Stimulated activated effector memory CD8-positive, alpha-beta T cell treated with anti-CD3 and anti-CD28 coated beads, Interleukin-12 subunit alpha, Interleukin-12 subunit beta, amount 100 ng/mL, for 72 hours (primary cell): Measurements from ENCODE around the gene USP7.
A peak's percentile ranks its signal among the peaks of the same experiment; 100 is the strongest.
"Not testable (repeated sequence)": the region's sequence is repeated elsewhere in the genome, so short reads cannot be mapped to it uniquely, and the experiment has no call there.

Source experiments
- ATAC-seq: fragments of 150-1000 bp; cut with Tn5 transposase; 2 replicates; pipeline ENCODE4 v1.10.0; 2021
- DNase-seq, 2 donors: peaks; one replicate each; pipeline ENCODE4 v3.0.0; 2021 to 2022; ENCODE audit warnings: low spot score in 2 of 2
- H3K27ac Mint-ChIP-seq: one replicate; pipeline ENCODE4 v1.8.0; 2022; ENCODE audit warnings: mild to moderate bottlenecking, mixed read lengths
- H3K36me3 Mint-ChIP-seq: one replicate; pipeline ENCODE4 v1.8.0; 2022; ENCODE audit warnings: mild to moderate bottlenecking, mixed read lengths
- H3K4me1 Mint-ChIP-seq: one replicate; pipeline ENCODE4 v1.8.0; 2022; ENCODE audit warnings: mixed read lengths
- H3K4me3 Mint-ChIP-seq: one replicate; pipeline ENCODE4 v1.8.0; 2022; ENCODE audit warnings: mild to moderate bottlenecking, mixed read lengths
- H3K9me3 Mint-ChIP-seq: one replicate; pipeline ENCODE4 v1.8.0; 2022; ENCODE audit warnings: mixed read lengths

Gene USP7

DNA sequence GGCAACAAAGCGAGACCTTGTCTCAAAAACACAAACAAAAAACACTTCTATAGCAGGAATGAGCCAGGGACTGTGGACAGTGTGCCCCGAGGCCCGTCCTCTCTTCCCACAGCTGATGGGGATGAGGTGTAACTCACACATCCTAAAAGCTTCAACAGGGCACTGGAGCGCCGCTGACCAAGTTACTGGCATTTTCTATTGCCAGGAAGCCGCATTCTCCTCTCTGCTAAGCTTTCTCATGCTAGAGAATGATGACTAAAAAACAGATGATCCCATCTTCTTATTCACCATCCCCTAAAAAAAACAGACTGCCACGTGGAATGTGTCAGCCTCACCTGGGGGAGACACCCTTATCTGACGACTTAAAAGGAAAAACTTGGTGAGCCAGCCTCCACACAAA is 111.2 kb downstream of the USP7 start:
- DNase-seq, result no peak
- no peak for ATAC-seq
- Mint-ChIP-seq H3K9me3 (no peaks in the 10 kb centered on the region), H3K27ac (peak overlapping the region; percentile 71), H3K36me3 (peaks cover 98% of the 10 kb centered on the region), H3K4me1 (peaks cover 27% of the 10 kb centered on the region), H3K4me3 (no peak overlapping the region)

DNA sequence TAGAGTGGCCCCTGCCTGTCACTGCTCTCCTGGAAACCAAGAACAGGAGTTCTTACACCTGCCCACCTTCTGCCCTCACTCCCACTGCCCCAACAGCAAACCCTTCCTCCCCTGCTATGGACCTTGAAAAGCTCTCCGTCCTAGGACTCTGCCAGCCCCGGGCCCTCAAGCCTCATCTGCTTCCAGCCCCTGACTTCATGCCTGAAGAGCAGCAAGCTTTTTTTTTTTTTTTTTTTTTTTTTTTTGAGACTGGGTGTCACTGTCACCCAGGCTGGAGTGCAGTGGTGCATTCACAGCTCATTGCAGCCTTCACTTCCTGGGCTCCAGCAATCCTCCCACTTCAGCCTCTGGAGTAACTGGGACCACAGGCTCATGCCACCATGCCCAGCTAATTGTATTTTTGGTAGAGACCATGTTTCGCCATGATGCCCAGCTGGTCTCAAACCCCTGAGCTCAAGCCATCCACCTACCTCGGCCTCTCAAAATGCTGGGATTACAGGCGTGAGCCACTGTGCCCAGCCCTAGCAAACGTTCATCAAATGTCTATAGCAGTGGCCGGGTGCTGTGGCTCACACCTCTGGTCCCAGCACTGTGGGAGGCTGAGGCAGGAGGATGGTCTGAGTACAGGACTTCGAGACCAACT is 111.8 kb downstream of the USP7 start:
- no peaks in the 10 kb centered on the region for H3K9me3 Mint-ChIP-seq
- H3K36me3 Mint-ChIP-seq, result peaks cover 98% of the 10 kb centered on the region
- DNase-seq (no peak), ATAC-seq (no peak)
- peaks cover 27% of the 10 kb centered on the region for H3K4me1 Mint-ChIP-seq
- H3K4me3 Mint-ChIP-seq, result no peak overlapping the region
- peak overlapping the region; percentile 86 for H3K27ac Mint-ChIP-seq

- Mint-ChIP-seq H3K4me3 (no peak overlapping the region), H3K27ac (peak overlapping the region; percentile 85), H3K9me3 (no peaks in the 10 kb centered on the region), H3K4me1 (peaks cover 28% of the 10 kb centered on the region), H3K36me3 (peaks cover 96% of the 10 kb centered on the region)
- ATAC-seq (peak; percentile 46), DNase-seq (no peak)
These were observed 113.3 kb downstream of the USP7 start for GRCh38 chr16:8850279-8850885.

DNA sequence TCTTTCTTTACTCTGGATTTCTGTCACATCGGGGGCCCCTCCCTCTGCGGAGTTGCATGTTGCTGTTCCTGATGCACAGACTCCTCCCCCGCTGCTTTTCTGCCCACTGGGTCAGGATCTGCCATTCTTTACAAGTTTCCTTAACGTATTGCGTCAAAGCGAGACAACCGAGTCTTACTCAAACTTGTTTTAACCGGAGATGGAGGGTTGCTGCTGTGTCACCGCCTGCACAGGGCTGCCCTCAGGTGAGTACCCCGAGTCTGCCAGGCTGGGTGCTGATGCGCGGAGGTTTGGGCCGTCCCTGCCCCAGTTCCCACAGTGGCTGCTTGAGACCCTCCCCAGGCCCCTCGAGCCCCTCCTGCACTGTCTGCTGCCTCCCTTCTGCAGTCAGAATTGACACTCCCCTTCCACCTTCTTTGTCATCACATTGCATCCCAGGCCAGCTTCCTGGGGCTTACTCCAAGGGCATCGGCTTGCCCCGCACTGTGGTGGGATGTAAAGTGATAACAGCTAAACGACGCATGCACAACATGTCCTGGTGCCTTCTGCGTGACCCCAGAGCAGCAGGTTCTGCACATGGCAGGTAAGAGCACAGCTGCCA is 114.2 kb downstream of the USP7 start:
- Mint-ChIP-seq H3K9me3 (no peaks in the 10 kb centered on the region), H3K27ac (peak overlapping the region; percentile 85), H3K36me3 (peaks cover 96% of the 10 kb centered on the region), H3K4me3 (no peak overlapping the region), H3K4me1 (peaks cover 31% of the 10 kb centered on the region)
- DNase-seq (no peak), ATAC-seq (no peak)

GRCh38 chr16:8848939-8849391 is 114.7 kb downstream of the USP7 start:
- DNase-seq (no peak), ATAC-seq (no peak)
- H3K27ac Mint-ChIP-seq, result peak overlapping the region; percentile 85
- no peaks in the 10 kb centered on the region for H3K9me3 Mint-ChIP-seq
- H3K4me1 Mint-ChIP-seq, result peaks cover 36% of the 10 kb centered on the region
- H3K4me3 Mint-ChIP-seq, result no peak overlapping the region
- peaks cover 96% of the 10 kb centered on the region for H3K36me3 Mint-ChIP-seq

GRCh38 chr16:8848231-8848938 is 115.3 kb downstream of the USP7 start:
- Mint-ChIP-seq H3K4me1 (peaks cover 42% of the 10 kb centered on the region), H3K27ac (peak overlapping the region; percentile 85), H3K4me3 (no peak overlapping the region), H3K36me3 (peaks cover 92% of the 10 kb centered on the region), H3K9me3 (no peaks in the 10 kb centered on the region)
- no peak for ATAC-seq
- DNase-seq, result no peak

DNA sequence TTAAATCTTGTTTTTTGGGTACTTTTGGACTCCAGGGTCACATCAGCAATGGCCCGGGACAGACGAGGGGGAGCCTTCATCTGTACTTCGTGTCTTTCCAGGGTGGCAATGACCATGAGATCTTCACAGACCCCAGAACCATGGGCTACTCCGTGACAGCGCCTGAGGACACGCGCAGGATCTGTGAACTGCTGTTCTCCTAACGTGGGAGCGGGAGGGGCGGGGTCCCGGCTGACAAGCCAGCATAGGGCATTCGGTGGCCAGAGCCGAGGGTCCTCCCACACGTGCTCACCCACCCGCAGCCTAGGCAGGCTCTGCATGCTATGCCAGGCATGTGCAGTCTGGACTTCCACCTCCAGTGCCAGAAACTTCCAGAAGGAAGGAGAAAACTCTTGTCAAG is 116.1 kb downstream of the USP7 start:
- DNase-seq (no peak), ATAC-seq (no peak)
- Mint-ChIP-seq H3K4me1 (peaks cover 48% of the 10 kb centered on the region), H3K36me3 (peaks cover 85% of the 10 kb centered on the region), H3K9me3 (no peaks in the 10 kb centered on the region), H3K4me3 (no peak overlapping the region), H3K27ac (no peak overlapping the region)

GRCh38 chr16:8847145-8847544 is 116.6 kb downstream of the USP7 start:
- peaks cover 82% of the 10 kb centered on the region for H3K36me3 Mint-ChIP-seq
- H3K4me1 Mint-ChIP-seq, result peaks cover 52% of the 10 kb centered on the region
- no peak overlapping the region for H3K4me3 Mint-ChIP-seq
- H3K9me3 Mint-ChIP-seq, result no peaks in the 10 kb centered on the region
- ATAC-seq, result no peak
- no peak overlapping the region for H3K27ac Mint-ChIP-seq
- no peak for DNase-seq

DNA sequence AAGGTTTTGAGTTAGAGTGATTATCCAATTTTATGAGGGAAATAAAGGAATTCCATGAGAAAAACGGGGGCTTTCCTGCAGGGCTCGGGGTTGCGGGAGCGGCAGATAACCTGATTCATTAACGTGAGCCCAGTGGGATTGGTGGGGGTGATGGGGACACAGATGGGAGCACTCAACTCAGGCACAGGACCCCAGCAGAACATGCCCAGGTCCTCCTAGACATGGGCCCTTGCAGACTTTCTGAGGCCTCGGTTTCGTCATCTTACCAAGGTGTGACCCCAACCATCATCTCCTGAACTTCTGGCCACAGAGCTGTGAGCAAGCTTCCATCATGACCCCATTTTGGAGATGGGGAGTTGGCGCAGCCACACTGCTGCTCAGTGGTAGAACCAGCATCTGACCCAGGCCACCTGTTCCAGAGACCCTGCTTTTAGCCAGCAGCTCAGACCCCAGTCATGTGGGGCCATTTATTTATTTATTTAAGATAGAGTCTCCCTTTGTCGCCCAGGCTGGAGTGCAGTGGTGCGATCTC is 117.2 kb downstream of the USP7 start:
- Mint-ChIP-seq H3K4me3 (no peak overlapping the region), H3K4me1 (peaks cover 57% of the 10 kb centered on the region), H3K36me3 (peaks cover 77% of the 10 kb centered on the region), H3K9me3 (no peaks in the 10 kb centered on the region), H3K27ac (no peak overlapping the region)
- DNase-seq (no peak), ATAC-seq (no peak)

DNA sequence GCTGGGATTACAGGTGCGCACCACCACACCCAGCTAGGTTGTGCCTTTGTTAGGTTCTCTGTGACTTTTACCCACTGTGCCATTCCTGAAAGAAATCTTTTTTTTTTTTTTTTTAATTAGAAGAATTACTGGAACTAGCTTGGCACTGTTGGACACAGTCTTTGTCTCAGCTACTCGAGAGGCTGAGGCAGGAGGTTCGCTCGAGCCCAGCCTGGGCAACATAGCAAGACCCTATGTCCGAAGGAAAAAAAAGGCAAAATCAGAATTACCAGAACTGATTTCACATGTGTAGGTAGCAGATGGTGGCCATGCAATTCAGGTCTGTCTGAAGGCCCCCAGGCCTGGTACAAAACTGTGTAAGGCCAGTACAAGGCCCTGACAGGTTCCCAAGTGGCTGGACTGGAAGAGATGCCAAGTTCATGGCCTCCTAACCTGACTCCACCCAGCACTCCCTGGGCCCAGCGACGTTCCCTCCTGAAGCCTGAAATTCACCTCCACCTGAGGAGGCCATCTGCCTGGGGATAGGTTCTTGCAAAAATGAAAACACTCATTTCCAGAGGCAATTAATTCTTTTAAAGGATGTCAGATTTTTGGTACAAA is 117.9 kb downstream of the USP7 start:
- DNase-seq, result no peak
- ATAC-seq, result no peak
- peaks cover 55% of the 10 kb centered on the region for H3K4me1 Mint-ChIP-seq
- H3K4me3 Mint-ChIP-seq, result no peak overlapping the region
- no peaks in the 10 kb centered on the region for H3K9me3 Mint-ChIP-seq
- H3K27ac Mint-ChIP-seq, result no peak overlapping the region
- H3K36me3 Mint-ChIP-seq, result peaks cover 70% of the 10 kb centered on the region

GRCh38 chr16:8843296-8843695 is 120.4 kb downstream of the USP7 start:
- not testable (repeated sequence) for H3K9me3 Mint-ChIP-seq, ATAC-seq, H3K4me3 Mint-ChIP-seq, DNase-seq
- Mint-ChIP-seq H3K36me3 (peaks cover 45% of the 10 kb centered on the region), H3K4me1 (peaks cover 36% of the 10 kb centered on the region), H3K27ac (peak overlapping the region; percentile 58)
